Stimulated activated CD8-positive, alpha-beta memory T cell treated with anti-CD3 and anti-CD28 coated beads, Interleukin-7, amount 100 ng/mL, for 24 hours (primary cell): ENCODE results near the gene ZNF587B.
"Not testable (repeated sequence)": the region's sequence is repeated elsewhere in the genome, so short reads cannot be mapped to it uniquely, and the experiment has no call there.

Experiments used
- DNase-seq: peaks from one replicate; pipeline ENCODE4 v3.0.0-alpha.2; 2020; ENCODE audit warnings: low read depth

Gene ZNF587B

DNA sequence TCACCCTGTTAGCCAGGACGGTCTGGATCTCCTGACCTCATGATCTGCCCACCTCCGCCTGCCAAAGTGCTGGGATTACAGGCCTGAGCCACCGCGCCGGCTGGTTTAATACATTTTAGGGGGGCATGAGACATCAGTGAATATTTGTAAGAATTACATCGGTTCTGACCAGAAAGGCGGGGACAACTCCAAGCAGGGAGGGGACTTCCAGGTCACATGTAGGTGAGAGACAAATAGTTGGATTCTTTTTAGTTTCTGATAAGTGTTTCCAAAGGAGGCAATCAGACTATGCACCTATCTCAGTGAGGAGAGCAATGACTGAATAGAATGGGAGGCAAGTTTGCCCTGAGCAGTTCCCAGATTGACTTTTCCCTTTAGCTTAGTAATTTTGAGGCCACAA is 11.7 kb upstream of the ZNF587B start:
- no peak for DNase-seq

DNA sequence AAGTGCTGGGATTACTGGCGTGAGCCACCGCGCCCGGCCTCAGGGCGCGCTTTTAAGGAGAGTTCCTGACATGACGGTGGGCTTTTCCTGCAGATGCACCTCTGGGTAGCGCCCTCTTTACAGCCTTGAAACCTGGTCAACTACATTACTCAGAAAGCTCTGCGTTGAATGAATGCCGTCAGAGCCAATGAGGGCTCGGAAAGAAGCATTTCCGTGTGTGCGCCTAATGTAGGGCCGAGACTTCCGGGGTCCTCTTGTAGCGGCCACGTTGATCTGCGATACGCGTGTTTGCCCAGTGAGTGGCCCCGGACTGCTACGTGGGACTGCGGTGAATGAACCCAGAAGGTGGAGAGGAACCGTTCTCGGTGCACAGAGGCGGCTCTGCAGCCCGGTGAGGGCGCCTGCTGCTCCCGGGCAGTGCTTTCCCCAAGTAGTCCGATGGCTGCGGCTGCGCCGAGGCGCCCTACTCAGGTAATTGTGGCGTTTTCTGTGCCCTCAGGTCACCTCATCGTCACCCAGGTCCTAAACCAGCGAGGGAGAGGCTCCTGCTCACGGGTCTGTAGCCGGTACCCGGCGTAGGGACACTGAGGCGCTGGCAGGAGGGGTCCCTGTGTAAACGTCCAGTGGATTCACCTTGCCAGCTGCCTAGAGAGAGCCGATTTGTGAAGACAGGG is 10.5 kb upstream of the ZNF587B start:
- DNase-seq, result peak; percentile 52

DNA sequence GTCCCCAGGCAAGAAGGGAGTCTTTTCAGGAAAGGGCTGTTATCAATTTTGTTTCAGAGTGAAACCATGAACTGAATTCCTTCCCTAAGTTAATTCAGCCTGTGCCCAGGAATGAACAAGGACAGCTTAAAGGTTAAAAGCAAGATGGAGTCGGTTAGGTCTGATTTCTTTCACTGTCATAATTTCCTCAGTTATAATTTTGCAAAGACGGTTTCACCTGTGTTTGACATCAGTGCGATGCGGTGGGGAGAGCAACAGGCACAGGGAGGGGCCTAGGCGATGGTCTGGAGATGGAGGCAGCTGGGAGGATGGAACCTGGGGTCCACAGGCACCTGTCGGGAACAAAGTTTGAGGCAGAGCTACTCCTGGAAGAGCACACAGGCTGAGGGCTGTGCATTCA is 9.5 kb upstream of the ZNF587B start:
- no peak for DNase-seq

DNA sequence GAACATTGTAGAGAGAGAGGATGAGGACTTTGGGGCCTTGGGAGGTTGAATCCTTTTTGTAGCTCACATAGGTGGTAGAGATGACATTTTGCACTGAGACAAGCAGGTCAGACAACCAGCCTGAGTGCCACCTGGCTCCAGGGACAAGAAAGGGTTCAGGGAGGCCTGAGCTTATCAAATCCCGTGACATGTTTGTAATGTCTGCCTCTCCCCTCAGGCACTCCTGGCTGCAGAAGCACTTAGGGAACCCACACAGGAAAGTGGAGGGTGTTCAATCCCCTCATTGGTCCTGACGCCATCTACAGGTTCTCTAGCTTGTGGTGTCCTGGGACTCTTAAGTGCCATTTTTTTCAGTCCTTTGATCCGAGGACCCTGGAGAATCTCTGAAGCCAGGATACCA is 9.0 kb upstream of the ZNF587B start:
- DNase-seq, result not testable (repeated sequence)

DNA sequence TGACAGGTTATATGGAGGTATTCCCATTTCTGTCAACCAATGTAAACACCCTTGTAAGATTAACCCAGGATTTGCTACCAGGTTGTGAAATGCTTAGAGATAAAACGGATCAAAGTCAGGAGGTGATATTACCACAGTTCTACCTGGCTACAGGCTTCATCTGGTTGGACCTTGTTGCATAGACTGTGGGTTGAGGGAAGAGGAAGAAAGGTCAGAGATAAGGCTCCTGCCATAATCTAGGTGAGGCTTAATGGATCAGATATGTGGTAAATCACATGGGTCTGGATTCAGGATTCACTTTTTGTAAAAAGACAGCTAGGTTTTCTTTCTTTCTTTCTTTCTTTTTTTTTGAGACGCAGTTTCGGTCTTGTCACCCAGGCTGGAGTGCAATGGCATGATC is 8.6 kb upstream of the ZNF587B start:
- DNase-seq, result not testable (repeated sequence)

DNA sequence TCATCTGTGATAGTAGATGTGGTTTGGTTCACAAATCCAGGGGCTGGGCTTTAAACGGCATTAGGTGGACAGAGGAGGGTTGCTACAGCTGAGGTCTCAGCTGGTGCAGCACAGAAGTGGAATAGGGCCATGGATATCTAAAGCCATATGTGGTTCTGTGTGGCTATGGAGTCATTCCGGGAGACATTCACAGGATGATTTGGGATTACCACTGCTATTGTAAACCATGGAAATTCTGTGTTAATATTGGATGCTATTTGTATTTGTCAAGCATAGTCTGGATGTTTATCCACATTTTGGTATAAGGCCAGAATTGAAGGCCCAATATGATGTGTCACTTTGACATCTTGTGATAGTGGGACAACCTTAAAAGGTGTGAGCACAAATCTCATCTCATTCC is 6.9 kb upstream of the ZNF587B start:
- DNase-seq, result not testable (repeated sequence)

DNA sequence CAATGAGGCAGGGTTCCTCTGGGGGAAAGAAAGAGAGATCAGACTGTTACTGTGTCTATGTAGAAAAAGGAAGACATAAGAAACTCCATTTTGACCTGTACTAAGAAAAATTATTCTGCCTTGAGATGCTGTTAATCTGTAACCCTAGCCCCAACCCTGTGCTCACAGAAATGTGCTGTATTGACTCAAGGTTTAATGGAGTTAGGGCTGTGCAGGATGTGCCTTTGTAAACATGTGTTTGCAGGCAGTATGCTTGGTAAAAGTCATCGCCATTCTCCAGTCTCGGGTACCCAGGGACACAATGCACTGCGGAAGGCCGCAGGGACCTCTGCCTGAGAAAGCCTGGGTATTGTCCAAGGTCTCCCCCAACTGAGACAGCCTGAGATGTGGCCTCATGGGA is 6.5 kb upstream of the ZNF587B start:
- DNase-seq, result not testable (repeated sequence)

DNA sequence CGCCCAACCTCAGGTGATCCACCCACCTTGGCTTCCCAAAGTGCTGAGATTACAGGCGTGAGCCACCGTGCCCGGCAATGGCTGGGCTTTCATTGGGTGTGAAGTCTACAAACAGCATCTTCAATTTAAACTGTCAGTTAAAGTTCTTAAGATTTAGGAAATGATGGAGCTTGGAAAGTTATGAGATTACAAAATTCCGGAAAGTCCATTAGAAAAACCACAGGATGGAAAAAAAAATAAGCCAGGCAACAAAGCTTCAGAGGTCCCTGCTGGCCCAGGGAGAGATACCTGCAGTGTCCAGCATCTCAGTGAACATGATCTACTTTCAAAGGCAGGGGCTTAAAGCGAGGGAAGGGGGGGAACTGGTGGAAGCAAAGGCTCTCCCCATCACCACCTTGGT is 4.6 kb upstream of the ZNF587B start:
- no peak for DNase-seq

DNA sequence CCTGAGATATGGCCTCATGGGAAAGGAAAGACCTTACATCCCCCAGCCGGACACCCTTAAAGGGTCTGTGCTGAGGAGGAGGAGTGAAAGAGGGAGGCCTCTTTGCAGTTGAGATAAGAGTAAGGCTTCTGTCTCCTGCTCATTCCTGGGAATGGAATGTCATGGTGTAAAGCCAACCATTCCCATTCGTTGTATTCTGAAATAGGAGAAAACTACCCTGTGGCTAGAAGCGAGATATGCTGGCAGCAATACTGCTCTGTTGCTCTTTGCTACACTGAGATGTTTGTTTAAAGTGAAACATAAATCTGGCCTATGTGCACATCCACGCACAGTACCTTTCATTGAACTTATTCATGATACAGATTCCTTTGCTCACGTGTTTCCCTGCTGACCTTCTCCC is 783 bp upstream of the ZNF587B start:
- no peak for DNase-seq

DNA sequence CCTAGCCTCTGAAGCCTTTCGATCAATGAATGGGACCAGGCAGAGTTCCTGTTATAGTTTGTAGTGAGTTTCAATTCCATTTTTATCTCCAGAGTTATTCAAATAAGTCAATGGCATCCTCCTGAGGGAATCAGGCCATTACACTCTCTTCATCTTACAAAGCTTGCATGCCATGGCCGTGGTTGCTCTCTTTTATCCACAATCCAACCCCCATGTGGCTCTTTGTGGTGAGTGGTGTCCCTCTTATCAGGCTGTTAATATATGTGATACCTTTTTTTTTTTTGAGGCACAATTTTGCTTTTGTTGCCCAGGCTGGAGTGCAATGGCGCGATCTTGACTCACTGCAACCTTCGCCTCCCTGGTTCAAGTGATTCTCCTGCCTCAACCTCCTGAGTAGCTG is 6.9 kb downstream of the ZNF587B start:
- DNase-seq, result not testable (repeated sequence)

DNA sequence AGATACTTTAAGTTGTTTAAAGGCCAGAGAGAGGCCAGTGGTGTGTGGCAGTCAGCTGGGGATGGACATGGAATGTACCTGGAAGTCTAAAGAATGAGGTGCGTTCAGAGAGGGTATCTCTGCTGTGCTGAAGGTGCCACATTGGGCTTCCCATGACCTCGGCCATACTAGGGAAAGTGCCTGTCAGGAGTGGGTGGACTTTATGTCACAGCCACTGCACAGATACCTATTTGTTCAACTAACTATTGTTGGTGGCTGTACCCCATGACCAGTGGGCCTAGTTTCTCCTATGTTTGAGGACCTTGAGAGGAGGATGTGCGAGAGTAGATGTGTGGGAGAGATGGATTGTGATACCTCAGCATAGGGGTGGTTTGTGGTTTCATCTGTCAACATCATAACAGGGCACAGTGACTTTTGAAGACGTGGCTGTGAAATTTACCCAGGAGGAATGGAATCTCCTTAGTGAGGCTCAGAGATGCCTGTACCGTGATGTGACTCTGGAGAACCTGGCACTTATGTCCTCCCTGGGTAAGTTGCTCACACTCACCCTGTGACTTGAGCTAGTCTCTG is 8.6 kb downstream of the ZNF587B start:
- DNase-seq, result not testable (repeated sequence)

DNA sequence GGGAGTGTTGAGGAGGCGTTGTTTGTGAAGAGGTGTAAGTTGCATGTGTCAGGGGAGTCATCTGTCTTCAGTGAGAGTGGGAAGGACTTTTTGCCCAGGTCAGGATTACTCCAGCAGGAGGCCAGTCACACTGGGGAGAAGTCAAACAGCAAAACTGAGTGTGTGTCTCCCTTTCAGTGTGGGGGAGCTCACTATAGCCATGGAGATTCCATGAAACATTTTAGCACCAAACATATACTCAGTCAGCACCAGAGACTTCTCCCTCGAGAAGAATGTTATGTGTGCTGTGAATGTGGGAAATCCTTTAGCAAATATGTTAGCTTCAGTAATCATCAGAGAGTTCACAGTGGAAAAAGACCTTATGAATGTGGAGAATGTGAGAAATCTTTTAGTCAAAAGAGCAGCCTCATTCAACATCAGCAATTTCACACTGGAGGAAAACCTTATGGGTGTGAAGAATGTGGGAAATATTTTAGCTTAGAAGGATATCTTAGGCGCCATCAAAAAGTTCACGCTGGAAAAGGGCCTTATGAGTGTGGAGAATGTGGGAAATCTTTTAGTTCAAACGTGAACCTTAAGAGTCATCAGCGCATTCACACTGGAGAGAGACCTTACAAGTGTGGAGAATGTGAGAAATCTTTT is 11.1 kb downstream of the ZNF587B start:
- DNase-seq, result no peak

DNA sequence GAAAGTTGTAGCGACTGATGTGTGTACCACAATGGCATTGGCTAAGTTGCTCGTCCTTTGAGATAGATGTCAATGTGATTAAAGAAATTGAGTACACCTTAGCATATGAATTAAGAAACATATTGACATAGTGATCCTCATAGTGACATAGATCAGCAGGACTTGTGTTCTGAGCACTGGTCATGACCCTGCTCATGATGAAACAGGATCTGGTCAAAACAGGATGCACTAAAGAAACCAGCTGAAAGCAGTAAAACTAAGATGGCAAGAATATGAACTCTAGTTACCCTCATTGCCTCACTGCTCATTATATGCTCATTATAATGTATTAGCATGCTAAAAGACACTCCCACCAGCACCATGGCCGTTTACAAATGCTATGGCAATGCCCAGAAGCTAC is 17.1 kb downstream of the ZNF587B start:
- DNase-seq, result not testable (repeated sequence)

DNA sequence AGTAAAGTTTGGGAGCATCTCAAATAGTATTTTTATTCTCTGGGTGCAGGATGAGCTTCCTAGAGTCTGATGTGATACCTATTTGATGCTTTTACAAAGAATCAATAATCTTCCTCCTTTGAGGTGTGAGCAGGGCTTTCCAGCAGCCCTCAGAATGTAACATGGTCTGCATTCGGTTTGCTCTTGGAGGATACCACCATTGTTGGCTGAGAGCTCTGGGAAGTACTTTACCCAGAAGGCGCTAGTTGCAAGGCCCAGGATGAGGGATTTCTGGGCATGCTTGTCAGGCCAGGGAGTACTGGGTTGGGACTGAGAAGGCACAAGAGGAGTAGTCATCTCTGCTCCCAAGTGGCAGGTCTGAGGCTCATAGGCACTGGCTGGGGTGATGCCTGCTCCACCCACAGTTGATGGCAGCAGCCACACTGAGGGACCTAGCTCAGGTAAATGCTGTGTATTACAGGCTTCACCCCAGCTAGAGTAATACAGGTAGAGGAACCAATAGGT is 19.1 kb downstream of the ZNF587B start:
- DNase-seq, result not testable (repeated sequence)

DNA sequence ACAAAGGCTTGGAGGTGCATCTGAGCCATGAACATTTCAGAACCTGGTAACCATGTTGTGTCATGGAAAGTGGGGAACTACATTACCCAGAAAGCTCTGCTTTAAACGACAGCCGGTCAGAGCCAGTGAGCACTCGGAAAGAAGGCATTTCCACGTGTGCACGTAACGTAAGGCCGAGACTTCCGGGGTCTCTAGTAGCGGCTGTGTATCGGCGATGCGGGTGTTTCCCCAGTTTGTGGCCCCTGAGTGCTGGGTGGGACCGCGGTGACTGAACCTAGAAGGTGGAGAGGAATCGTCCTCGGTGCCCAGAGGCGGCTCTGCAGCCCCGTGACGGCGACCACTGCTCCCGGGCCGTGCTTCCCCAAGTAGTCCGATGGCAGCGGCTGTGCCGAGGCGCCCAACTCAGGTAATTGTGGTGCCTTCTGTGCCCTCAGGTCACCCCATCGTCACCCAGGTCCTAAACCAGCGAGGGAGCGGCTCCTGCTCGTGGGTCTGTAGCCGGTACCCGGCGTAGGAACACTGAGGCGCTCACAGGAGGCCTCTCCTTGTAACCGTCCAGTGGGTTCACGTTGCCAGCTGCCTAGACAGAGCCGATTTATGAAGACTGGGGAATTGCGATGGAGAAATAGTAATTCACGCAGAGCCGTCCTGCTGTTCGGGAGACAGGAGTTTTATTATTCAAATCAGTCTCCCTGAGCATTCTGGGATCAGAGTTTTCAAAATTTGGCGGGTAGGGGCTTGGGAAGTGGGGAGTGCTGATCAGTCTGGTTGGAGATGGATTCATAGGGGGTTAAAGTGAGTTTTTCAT is 19.8 kb downstream of the ZNF587B start, which contains the start of gene ZNF587:
Gene ZNF587, plus strand, starts transcription at position 194 of the 808 bp plus-strand sequence. Its CDS starts 180 bp downstream, at position 374.
- peak; percentile 58 for DNase-seq

DNA sequence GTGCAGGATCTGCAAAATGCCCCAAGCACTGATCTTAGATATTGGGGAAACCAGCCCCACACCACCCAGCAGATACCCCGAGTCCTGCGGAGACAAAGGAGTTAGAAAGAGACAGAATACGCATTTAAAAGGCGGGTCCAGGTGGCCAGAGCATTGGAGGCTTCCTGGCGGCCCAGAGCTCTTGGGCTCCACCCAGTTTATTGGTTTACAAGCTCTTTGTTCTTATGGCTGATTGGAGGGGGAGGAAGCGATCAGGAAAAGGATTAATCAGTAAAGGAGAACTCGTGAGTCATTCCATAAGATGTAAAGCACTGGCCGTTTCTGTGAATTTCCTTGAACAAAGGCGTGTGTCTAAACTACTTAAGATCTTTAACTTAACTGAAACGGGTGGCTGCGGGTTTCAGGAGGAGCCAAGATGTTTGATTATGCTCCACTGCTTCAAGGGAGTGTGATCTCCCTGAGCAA is 20.5 kb downstream of the ZNF587B start:
- no peak for DNase-seq

DNA sequence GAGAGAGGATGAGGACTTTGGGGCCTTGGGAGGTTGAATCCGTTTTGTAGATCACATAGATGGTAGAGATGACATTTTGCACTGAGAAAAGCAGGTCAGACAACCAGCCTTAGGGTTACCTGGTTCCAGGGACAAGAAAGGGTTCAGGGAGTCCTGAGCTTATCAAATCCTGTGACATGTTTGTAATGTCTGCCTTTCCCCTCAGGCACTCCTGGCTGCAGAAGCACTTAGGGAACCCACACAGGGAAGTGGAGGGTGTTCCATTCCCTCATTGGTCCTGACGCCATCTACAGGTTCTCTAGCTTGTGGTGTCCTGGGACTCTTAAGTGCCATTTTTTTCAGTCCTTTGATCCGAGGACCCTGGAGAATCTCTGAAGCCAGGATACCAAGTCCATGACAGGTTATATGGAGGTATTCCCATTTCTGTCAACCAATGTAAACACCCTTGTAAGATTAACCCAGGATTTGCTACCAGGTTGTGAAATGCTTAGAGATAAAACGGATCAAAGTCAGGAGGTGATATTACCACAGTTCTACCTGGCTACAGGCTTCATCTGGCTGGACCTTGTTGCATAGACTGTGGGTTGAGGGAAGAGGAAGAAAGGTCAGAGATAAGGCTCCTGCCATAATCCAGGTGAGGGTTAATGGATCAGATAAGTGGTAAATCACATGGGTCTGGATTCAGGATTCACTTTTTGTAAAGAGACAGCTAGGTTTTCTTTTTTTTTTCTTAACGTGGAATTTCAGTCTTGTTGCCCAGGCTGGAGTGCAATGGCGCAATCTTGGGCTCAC is 21.9 kb downstream of the ZNF587B start:
- DNase-seq, result not testable (repeated sequence)

DNA sequence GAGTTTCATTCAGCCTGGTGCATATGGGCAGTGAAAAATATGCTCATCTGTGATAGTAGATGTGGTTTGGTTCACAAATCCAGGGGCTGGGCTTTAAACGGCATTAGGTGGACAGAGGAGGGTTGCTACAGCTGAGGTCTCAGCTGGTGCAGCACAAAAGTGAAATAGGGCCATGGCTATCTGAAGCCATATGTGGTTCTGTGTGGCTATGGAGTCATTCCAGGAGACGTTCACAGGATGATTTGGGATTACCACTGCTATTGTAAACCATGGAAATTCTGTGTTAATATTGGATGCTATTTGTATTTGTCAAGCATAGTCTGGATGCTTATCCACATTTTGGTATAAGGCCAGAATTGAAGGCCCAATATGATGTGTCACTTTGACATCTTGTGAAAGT is 24.0 kb downstream of the ZNF587B start:
- not testable (repeated sequence) for DNase-seq

DNA sequence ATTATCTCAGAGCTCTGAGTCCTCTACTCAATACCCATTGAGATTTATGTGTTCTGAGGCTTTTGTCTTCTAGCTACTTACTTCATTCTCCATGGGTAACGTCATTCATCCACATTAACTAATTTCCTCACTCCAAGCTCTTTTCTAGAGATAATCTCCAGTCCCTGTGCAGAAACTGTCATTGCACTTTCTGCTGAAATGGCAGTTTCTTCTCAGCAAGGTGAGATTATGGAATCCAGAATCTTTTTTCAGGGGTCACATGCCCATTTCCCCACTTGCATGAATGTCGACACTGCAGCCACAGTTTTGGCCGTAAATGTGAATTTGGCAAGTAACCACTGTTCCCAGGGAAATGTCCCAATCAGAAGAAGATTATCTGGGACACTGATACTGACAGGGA is 32.3 kb downstream of the ZNF587B start:
- DNase-seq, result not testable (repeated sequence)

DNA sequence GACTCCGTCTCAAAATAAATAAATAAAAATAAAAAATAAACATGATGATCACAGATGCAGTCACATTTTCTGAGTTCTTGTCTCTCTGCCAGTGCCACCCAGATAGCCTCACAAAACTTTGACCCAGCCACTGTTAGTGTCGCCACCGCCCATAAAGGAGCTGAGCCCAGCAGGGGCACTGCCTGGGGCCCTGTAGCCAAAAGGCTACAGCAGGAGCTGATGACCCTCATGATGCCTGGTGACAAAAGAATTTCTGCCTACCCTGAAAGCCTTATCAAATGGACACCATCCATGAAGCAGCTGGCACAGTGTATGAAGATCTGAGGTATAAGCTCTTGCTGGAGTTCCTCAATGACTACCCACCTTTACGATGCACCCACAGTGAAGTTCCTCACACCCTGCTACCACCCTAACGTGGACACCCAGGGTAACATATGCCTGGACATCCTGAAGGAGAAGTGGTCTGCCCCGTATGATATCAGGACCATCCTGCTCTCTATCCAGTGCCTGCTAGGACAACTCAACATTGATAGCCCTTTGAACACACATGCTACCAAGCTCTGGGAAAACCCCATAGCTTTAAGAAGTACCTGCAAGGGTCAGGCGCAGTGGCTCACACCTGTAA is 37.9 kb downstream of the ZNF587B start:
- DNase-seq, result no peak

DNA sequence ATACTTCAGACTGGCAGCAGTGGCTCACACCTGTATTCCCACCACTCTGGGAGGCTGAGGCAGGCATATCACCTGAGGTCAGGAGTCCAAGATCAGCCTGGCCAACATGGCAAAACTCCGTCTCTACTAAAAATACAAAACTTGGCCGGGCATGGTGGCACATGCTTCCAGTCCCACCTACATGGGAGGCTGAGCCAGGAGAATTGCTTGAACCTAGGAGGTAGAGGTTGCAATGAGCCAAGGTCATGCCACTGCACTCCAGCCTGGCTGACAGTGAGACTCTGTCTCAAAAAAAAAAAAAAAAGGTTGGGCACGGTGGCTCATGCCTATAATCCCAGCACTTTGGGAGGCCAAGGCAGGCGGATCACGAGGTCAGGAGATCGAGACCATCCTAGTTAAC is 39.6 kb downstream of the ZNF587B start:
- DNase-seq, result not testable (repeated sequence)
